SK-N-SH (cell line): ENCODE measurements around the gene MAPKAP1. TPM values are rescaled to one million over a fixed set of nuclear protein-coding genes. Genes with fewer than 3 reads are reported as not detected.

Experiments used
- CTCF ChIA-PET: fragments of 300-600, 350-600 bp; formaldehyde crosslinking; extraction: SDS; loops from one replicate; lab custom pipeline; 2021; lab: Yijun Ruan, JAX
- POLR2A ChIA-PET: fragments of 350-600 bp; sonication (Branson Sonifier 250); formaldehyde crosslinking; extraction: SDS; loops from one replicate; lab custom pipeline; 2020; ENCODE audit warnings: antibody characterized with exemption, inconsistent platforms; lab: Yijun Ruan, JAX
- DNase-seq: peaks from one replicate; pipeline ENCODE4 v3.0.0; 2012
- H2AFZ ChIP-seq: fragments of 200-600 bp; sonication (generic); 2 replicates; pipeline ENCODE4 v1.8.1; 2016; ENCODE audit warnings: antibody characterized with exemption, mild to moderate bottlenecking, low read depth
- H3F3A ChIP-seq: fragments of 200-600 bp; sonication (generic); replicated peaks from 2 replicates; pipeline ENCODE3; 2016; ENCODE audit warnings: antibody characterized with exemption, mild to moderate bottlenecking; ENCODE audit not compliant: insufficient read depth
- H3K27ac ChIP-seq, 2 experiments: fragments of 200-500 bp in 1 of 2; fragments of 200-600 bp in 1 of 2; sonication (Bioruptor generic) in 1 of 2; sonication (generic), shearing (Covaris generic) in 1 of 2; 2 replicates each; pipeline versions ENCODE4 v1.5.1 to v1.6.1; 2014 to 2016; ENCODE audit warnings: low read depth in 2 of 2, inconsistent platforms in 1 of 2, low read length in 1 of 2, mild to moderate bottlenecking in 1 of 2, mixed read lengths in 1 of 2
- H3K27me3 ChIP-seq: fragments of 200-600 bp; sonication (generic), shearing (Covaris generic); 2 replicates; pipeline ENCODE4 v1.6.1; 2016; ENCODE audit warnings: mixed run types; ENCODE audit not compliant: insufficient read depth
- H3K36me3 ChIP-seq, 2 experiments: fragments of 200-500 bp in 1 of 2; fragments of 200-600 bp in 1 of 2; sonication (Bioruptor generic) in 1 of 2; sonication (generic) in 1 of 2; replicated peaks in 1 of 2; 2 replicates each; pipeline versions ENCODE3 to v1.5.1; 2014 to 2016; ENCODE audit warnings: low read length in 1 of 2, mild to moderate bottlenecking in 1 of 2; ENCODE audit not compliant: insufficient read depth in 2 of 2, control insufficient read depth in 1 of 2
- H3K4me1 ChIP-seq, 2 experiments: fragments of 200-500 bp in 1 of 2; fragments of 200-600 bp in 1 of 2; sonication (Bioruptor generic) in 1 of 2; sonication (generic), shearing (Covaris generic) in 1 of 2; 2 replicates each; pipeline versions ENCODE4 v1.5.1 to v1.6.1; 2014 to 2016; ENCODE audit warnings: low read depth in 1 of 2, low read length in 1 of 2, mixed run types in 1 of 2; ENCODE audit not compliant: insufficient read depth in 2 of 2, control insufficient read depth in 1 of 2
- H3K4me2 ChIP-seq: fragments of 200-600 bp; sonication (generic), shearing (Covaris generic); 2 replicates; pipeline ENCODE4 v1.6.1; 2017; ENCODE audit warnings: mixed run types
- H3K4me3 ChIP-seq, 2 experiments: fragments of 200-500 bp in 1 of 2; fragments of 200-600 bp in 1 of 2; sonication (Bioruptor generic) in 1 of 2; sonication (generic), shearing (Covaris generic) in 1 of 2; 2 replicates each; pipeline versions ENCODE4 v1.5.1 to v1.8.1; 2014 to 2016; ENCODE audit warnings: low read depth in 2 of 2, inconsistent platforms in 1 of 2, low read length in 1 of 2, mild to moderate bottlenecking in 1 of 2, mixed read lengths in 1 of 2, moderate library complexity in 1 of 2
- H3K79me2 ChIP-seq: fragments of 200-600 bp; sonication (generic); 2 replicates; pipeline ENCODE4 v1.8.1; 2017; ENCODE audit warnings: mild to moderate bottlenecking; ENCODE audit not compliant: insufficient read depth
- H3K9ac ChIP-seq: fragments of 200-600 bp; sonication (generic); 2 replicates; pipeline ENCODE4 v1.6.1; 2017; ENCODE audit warnings: mixed run types
- H3K9me2 ChIP-seq: fragments of 200-600 bp; sonication (generic); 2 replicates; pipeline ENCODE4 v1.6.1; 2017; ENCODE audit warnings: mixed run types
- H3K9me3 ChIP-seq: fragments of 200-600 bp; sonication (generic); 2 replicates; pipeline ENCODE4 v1.6.1; 2017; ENCODE audit warnings: mixed run types, mild to moderate bottlenecking, moderate library complexity
- H4K20me1 ChIP-seq: fragments of 200-600 bp; sonication (generic); 2 replicates; pipeline ENCODE4 v1.6.1; 2017; ENCODE audit warnings: mild to moderate bottlenecking, mixed run types; ENCODE audit not compliant: insufficient read depth
- CHD2 ChIP-seq: fragments of 150-350 bp; IDR thresholded peaks from 2 replicates; pipeline ENCODE4 v1.6.1; 2018; ENCODE audit warnings: low read length; ENCODE audit not compliant: partially characterized antibody
- CTCF ChIP-seq: fragments of 200-600 bp; sonication (generic); IDR thresholded peaks from 2 replicates; pipeline ENCODE4 v1.6.1; 2017; ENCODE audit warnings: antibody characterized with exemption, mild to moderate bottlenecking, moderate library complexity
- ELF1 ChIP-seq: IDR thresholded peaks from 2 replicates; pipeline ENCODE4 v1.4.0; 2012
- FOSL2 ChIP-seq: IDR thresholded peaks from 2 replicates; pipeline ENCODE4 v1.4.0; 2012; ENCODE audit warnings: low read depth, mild to moderate bottlenecking, moderate library complexity, borderline replicate concordance
- GABPA ChIP-seq: IDR thresholded peaks from 2 replicates; pipeline ENCODE4 v1.4.0; 2012; ENCODE audit warnings: low read depth, mild to moderate bottlenecking
- GATA2 ChIP-seq: sonication (generic); formaldehyde crosslinking; IDR thresholded peaks from 2 replicates; pipeline ENCODE4 v1.5.0; 2020; ENCODE audit warnings: mild to moderate bottlenecking, missing genetic modification reagents
- IRF3 ChIP-seq: fragments of 150-350 bp; IDR thresholded peaks from 2 replicates; pipeline ENCODE4 v1.6.1; 2016; ENCODE audit warnings: mild to moderate bottlenecking, low read depth, low read length
- MAX ChIP-seq: IDR thresholded peaks from 2 replicates; pipeline ENCODE4 v1.4.0; 2012; ENCODE audit warnings: low read depth
- MEF2A ChIP-seq: IDR thresholded peaks from 2 replicates; pipeline ENCODE4 v1.4.0; 2012; ENCODE audit warnings: low read depth, borderline replicate concordance
- MXI1 ChIP-seq: IDR thresholded peaks from 2 replicates; pipeline ENCODE4 v1.6.1; 2012; ENCODE audit warnings: mild to moderate bottlenecking, low read depth, low read length, improper control_type of control experiment
- NFIC ChIP-seq: IDR thresholded peaks from 2 replicates; pipeline ENCODE4 v1.4.0; 2012; ENCODE audit warnings: borderline replicate concordance
- NRF1 ChIP-seq: IDR thresholded peaks from 2 replicates; pipeline ENCODE4 v1.6.1; 2012; ENCODE audit warnings: low read depth, mild to moderate bottlenecking, low read length
- PBX3 ChIP-seq: IDR thresholded peaks from 2 replicates; pipeline ENCODE4; 2012
- POLR2AphosphoS5 ChIP-seq: IDR thresholded peaks from 2 replicates; pipeline ENCODE4 v1.6.1; 2012; ENCODE audit warnings: low read depth, low read length
- RCOR1 ChIP-seq: fragments of 150-350 bp; IDR thresholded peaks from 2 replicates; pipeline ENCODE4 v1.6.1; 2017; ENCODE audit warnings: antibody characterized with exemption, low read length
- REST ChIP-seq: IDR thresholded peaks from 2 replicates; pipeline ENCODE4 v1.6.1; 2012; ENCODE audit warnings: mild to moderate bottlenecking, low read depth, low read length, moderate library complexity
- RXRA ChIP-seq: IDR thresholded peaks from 2 replicates; pipeline ENCODE4 v1.4.0; 2012; ENCODE audit warnings: low read depth, mild to moderate bottlenecking, borderline replicate concordance
- SIN3A ChIP-seq: IDR thresholded peaks from 2 replicates; pipeline ENCODE4 v1.6.1; 2012; ENCODE audit warnings: low read depth, mild to moderate bottlenecking, low read length, moderate library complexity, borderline replicate concordance
- SMC3 ChIP-seq: IDR thresholded peaks from 2 replicates; pipeline ENCODE4 v1.6.1; 2012; ENCODE audit warnings: low read depth, low read length, improper control_type of control experiment
- TEAD4 ChIP-seq: IDR thresholded peaks from 2 replicates; pipeline ENCODE4 v1.4.0; 2012; ENCODE audit warnings: mild to moderate bottlenecking, borderline replicate concordance; ENCODE audit not compliant: insufficient read depth
- USF2 ChIP-seq: fragments of 150-350 bp; IDR thresholded peaks from 2 replicates; pipeline ENCODE4 v1.6.1; 2017; ENCODE audit warnings: antibody characterized with exemption, low read length, low read depth, borderline replicate concordance
- YY1 ChIP-seq: IDR thresholded peaks from 2 replicates; pipeline ENCODE4 v1.4.0; 2012; ENCODE audit warnings: low read depth, mild to moderate bottlenecking
- WGBS: methylation state at CpG from one replicate; pipeline ENCODE4 v1.1.6; 2017; ENCODE audit warnings: low lambda C conversion rate; 5-methylcytosine and 5-hydroxymethylcytosine counted together
- polyA plus RNA-seq, 3 experiments: library from polyadenylated mRNA; depleted of rRNA; stranded (reverse); fragments of >200 nt; gene quantifications; 2 replicates each; pipeline ENCODE4 v1.2.3, GENCODE V29; 2012

Gene MAPKAP1
- polyA plus RNA-seq, 1 of the 3 experiments (the other 2 are of a cell fraction): 117 TPM

- TF ChIP-seq MAX: no peak
- TF ChIP-seq SMC3: no peak
- TF ChIP-seq GABPA: no peak
Measured at GRCh38 chr9:125660557-125660956, 46.5 kb downstream of the MAPKAP1 start (continued).

GRCh38 chr9:125659954-125660353 lies 47.1 kb downstream of the MAPKAP1 start:
- peaks cover 3 to 38% of the 10 kb centered on the region in 2 experiments; a peak in 3 of 4 replicates for H3K4me1 ChIP-seq
- no peak overlapping the region; a peak in 1 of 4 replicates for H3K4me3 ChIP-seq
- no peaks in the 10 kb centered on the region for H3K27me3 ChIP-seq
- H3K9me3 ChIP-seq: no peaks in the 10 kb centered on the region
- no peaks in the 10 kb centered on the region for H3K9me2 ChIP-seq
- H3K9ac ChIP-seq: peak overlapping the region; percentile 58
- peaks cover 49% of the 10 kb centered on the region for H3F3A ChIP-seq
- peaks cover 43% of the 10 kb centered on the region for H3K79me2 ChIP-seq
- WGBS: 10% methylated on average over 4 of the region's 4 CpGs
- POLR2A ChIA-PET: interaction anchor here (1.8 kb wide), 1 partner anchor 47 kb away, joined by 4 read pairs; the partner anchor contains the start of gene MAPKAP1
- peak overlapping the region; percentile 70 for H3K4me2 ChIP-seq
- no peak overlapping the region for H2AFZ ChIP-seq
- H3K36me3 ChIP-seq: peaks cover 8 to 10% of the 10 kb centered on the region in 2 experiments
- no peaks in the 10 kb centered on the region for H4K20me1 ChIP-seq
- DNase-seq: no peak
- H3K27ac ChIP-seq: peak overlapping the region in 1 of 2 experiments; percentile 94; a peak in 2 of 4 replicates
- CTCF ChIA-PET: interaction anchor here (0.6 kb wide), 1 partner anchor 668 kb away, joined by 3 read pairs; no protein-coding TSS in a partner anchor
- TF ChIP-seq ELF1 (no peak), CHD2 (no peak), GATA2 (CRISPR knock-in tag) (no peak), USF2 (no peak), IRF3 (no peak), TEAD4 (no peak), RCOR1 (no peak), PBX3 (peak; percentile 44; the same call in 1 of the 2 replicates), FOSL2 (peak; percentile 72), SIN3A (no peak), YY1 (no peak), RXRA (no peak), CTCF (no peak), GABPA (no peak), MAX (0 out of 2 replicates have a peak, but pooled peaks have one; percentile 13), NFIC (no peak), REST (0 out of 2 replicates have a peak, but pooled peaks have one; percentile 5), MXI1 (no peak), POLR2AphosphoS5 (no peak), MEF2A (no peak), NRF1 (no peak)
